NCI-H187 (cell line): ENCODE data around the gene DEFB119.
"Not testable (repeated sequence)": the region's sequence is repeated elsewhere in the genome, so short reads cannot be mapped to it uniquely, and the experiment has no call there.

Experiments
- DNase-seq, 2 experiments: peaks; one replicate each; lab custom pipeline; 2025; lab: John Stamatoyannopoulos, UW

The DEFB119 gene, protein sequence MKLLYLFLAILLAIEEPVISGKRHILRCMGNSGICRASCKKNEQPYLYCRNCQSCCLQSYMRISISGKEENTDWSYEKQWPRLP

DNA sequence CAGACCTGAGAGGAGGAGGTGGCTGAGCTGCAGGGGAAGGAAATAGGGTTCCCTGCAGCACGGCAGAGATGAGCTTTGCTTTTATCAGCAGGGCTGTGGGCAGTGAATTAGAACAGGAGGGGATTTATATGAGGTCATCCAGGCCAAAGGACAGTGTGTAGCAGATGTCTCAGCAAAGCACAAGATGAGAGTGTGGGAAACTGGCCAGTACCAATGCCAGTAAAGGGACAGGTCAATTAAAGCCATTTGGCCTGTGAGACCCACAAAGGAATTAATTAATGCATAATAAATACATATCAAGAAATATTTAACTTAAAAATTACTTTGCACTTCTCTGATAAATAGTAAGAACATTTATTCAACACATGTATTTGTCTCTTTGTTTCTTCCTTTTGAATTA, at the start of gene DEFB119:
TSS of gene DEFB119 (minus strand) at position 101 of the 400 bp plus-strand sequence. CDS start 107 bp downstream, outside the sequence.
- DNase-seq, result no peak

DNA sequence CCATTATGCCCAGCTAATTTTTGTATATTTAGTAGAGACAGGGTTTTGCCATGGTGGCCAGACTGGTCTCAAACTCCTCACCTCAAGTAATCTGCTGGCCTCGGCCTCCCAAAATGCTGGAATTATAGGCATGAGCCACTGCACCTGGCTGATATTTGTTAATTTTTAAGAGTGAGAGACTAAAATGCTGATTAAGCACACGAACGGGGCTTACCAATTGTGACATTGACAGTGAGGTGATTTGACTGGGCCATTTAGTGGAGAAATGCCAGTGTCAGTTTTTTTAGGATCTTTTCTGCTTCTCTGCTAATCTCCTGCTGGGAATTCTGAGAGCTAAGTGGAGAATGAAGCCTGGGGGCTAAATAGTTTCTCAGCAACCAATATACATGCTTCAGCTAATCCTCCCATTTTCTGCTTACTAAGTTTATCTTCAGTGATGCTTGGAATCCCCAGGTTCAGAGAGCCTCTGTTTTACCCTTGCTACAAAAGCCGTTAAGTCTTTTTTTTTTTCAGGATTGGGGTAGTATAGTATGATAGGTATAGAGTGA, 40.3 kb upstream of the DEFB119 start:
- DNase-seq, result no peak

DNA sequence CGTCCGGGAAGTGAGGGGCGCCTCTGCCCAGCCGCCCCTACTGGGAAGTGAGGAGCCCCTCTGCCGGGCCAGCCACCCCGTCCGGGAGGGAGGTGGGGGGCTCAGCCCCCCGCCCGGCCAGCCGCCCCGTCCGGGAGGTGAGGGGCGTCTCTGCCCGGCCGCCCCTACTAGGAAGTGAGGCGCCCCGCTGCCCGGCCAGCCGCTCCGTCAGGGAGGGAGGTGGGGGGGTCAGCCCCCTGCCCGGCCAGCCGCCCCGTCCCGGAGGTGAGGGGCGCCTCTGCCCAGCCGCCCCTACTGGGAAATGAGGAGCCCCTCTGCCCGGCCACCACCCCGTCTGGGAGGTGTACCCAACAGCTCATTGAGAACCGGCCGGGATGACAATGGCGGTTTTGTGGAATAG, 37.2 kb upstream of the DEFB119 start:
- DNase-seq, result not testable (repeated sequence)

DNA sequence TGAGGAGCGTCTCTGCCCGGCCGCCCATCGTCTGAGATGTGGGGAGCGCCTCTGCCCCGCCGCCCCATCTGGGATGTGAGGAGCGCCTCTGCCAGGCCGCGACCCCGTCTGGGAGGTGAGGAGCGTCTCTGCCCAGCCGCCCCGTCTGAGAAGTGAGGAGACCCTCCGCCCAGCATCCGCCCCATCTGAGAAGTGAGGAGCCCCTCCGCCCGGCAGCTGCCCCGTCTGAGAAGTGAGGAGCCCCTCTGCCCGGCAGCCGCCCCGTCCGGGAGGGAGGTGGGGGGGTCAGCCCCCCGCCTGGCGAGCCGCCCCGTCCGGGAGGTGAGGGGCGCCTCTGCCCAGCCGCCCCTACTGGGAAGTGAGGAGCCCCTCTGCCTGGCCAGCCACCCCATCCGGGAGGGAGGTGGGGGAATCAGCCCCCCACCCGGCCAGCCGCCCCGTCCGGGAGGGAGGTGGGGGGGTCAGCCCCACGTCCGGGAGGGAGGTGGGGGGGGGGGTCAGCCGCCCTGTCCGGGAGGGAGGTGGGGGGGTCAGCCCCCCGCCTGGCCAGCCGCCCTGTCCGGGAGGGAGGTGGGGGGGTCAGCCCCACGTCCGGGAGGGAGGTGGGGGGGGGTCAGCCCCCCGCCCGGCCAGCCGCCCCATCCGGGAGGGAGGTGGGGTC, 36.6 kb upstream of the DEFB119 start:
- DNase-seq, result not testable (repeated sequence)

DNA sequence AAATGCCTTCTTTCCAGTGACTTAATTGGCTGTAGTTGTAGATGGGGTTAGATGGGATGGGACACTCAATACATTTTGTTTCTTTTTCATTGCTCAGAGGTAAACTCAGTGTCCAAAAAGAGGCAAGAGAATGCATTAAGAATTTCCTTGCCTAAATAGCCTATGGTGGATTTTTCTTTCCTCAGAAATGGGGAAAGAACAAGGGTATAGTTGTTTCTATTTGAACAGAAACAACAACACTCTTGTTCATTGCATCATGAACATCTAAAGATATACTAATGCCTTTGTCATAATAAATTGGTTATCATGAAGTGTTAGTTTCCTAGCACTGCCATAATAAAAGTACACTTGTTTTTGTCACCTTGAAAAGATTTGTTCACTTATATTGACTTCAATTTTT, 35.4 kb upstream of the DEFB119 start:
- no peak for DNase-seq

DNA sequence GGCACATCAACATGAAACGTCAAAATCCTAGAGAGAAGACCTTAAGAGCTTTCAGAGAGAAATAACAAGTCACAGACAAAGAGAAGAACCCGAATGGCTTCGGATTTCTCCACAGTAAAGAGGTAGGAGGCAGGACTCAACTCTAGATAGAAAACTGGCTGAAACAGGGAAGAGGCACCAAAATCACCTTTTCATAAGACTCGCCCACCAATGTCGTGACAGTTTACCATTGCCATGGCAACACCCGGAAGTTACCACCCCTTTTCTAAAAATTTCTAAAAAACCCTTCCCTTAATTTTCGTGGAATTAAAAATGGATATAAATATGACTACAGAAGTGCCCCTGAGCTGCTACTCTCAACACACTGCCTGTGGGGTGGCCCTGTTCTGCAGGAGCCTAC, 27.9 kb upstream of the DEFB119 start:
- DNase-seq, result no peak

DNA sequence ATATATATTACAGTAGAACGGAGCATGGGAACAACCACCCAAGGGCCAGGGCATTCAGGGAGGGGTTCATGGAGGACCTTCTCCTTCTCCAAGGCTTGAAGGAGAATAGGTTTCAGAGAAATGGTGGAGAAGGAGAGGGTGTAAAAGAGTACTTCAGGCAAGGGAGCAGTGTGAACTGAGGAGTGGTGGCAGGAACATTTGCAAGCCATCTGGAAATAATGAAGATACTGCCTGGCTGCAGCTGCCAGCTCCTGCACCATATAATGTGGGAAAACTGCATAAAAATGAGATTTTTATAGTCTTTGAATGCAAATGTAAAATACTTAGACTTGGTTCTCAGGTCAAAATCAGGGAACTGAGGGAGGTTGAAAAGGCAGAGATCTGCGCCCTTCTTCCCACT, 25.3 kb upstream of the DEFB119 start:
- DNase-seq, result no peak

DNA sequence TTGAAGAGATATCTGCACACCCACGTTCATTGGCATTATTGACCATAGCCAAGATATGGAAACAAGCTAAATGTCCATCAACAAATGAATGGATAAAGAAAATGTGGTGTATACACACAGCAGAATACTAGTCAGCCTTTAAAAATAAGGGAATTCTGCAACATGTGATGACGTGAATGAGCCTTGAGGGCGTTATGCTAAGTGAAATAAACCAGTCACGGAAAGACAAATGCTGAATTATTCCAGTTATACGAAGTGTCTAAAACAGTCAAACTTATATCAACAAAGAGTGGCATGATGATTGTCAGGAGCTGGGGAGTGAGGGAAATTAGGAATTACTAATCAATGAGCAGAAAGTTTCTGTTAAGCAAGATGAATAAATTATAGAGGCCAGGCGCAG, 24.0 kb upstream of the DEFB119 start:
- no peak for DNase-seq

DNA sequence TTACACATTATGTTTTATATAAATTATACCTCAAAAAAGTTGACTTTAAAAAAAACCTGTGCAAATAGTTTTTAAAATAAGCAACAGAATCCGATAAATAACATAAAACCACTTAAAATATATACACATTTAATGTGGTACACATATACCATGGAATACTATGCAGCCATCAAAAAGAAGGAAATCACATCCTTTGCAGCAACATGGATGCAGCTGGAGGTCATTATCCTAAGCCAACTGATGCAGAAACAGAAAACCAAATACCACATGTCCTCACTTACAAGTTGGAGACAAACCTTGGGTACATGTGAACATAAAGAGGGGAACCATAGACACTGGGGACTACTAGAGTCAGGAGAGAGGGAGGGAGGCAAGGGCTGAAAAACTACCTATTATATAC, 19.6 kb upstream of the DEFB119 start:
- no peak for DNase-seq

DNA sequence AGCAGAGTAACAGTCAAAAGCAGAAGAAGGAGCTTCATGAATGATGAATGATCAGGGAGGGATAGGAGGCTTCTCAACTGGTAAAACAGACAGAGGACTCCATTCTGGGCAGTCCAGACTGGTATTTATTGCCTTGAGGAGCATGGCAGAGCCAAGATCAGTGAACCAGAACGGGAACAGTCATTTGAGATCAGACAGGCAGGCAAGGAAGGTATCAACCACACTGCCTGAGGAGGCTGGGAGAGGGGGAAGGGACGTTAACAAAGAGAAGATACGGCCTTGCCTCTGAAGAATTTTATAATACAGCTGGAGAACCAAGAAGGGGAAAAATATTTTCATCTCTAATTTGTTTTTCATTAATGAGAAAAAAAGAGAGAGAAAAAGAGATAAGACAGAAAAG, 15.7 kb upstream of the DEFB119 start, which contains the start of gene DEFB121:
TSS of gene DEFB121 (minus strand) at position 101 of the 400 bp plus-strand sequence. CDS start at position 38, 63 bp downstream.
- no peak for DNase-seq

DNA sequence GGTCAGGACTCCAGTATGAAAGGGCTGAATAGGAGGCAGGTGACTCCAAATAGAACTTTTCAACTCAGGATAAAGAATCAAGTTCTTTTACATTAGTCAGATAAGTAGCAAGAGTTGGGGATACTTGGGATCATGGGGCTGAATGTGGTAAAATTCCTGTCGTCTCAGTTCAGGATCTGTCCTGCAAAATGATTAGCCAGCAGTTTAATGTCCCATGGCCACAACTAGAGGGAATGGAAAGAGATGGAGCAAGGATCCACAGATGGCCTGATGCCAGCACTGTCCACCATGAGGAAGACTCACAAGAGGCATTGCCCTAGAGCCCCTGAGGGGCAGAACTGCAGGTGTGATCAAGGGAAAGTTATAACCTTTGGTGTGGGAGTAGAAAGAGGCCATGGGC, 13.5 kb upstream of the DEFB119 start:
- DNase-seq, result no peak

DNA sequence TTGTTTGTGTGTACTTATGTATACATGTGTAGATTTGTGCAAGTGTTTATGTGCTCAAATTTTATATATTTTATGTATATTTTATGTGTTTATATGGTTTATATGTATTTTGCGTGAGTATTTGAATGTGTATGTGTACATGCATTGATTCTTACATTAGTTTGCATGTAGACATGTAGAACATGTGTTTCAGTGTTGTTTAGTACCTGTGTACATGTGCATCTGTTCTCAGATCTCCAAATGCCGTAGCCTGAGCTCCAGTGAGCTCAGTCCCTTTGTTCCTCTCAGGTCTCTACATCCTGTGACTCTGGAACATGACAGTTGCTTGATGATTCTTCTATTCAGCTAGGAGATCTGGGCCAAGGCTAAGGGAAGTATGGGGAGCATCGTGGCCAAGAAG, 4.5 kb upstream of the DEFB119 start:
- no peak for DNase-seq

DNA sequence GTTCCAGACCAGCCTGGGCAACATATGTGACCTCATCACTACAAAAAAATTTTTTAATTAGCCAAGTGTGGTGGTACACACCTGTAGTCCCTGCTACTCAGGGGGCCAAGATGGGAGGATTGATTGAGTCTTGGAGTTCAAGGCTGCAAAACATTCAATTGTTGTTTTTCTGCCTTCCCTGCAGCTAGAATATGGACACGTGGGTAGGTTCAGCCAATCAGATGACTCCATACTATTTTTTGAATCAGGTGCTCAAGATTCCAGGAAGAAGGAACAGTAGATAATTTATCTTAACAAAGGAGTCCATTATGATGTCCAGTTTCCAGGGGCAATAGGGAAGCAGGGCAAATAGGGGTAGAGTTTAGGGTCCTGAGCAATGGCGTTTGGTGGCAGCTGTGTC, 2.4 kb upstream of the DEFB119 start:
- no peak for DNase-seq

DNA sequence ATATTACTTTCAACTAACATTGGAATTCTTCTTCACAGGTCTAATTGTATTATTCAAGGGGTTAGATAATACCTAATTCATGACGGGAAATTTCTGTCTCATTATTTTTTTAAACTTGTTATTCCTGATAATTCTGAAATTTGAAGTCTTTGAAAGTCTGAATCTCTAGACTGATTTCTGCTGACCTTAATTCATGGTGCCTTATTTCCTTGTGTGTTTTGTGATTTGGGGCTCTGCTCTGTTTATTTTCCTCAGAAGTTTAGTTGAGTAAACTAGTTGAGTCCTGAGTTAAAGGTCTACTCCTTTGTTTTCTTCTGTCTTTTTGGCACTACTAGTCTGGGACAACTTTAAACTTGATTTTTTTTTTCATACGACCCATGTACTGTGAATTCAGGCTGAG, 16.0 kb downstream of the DEFB119 start:
- DNase-seq, result no peak

DNA sequence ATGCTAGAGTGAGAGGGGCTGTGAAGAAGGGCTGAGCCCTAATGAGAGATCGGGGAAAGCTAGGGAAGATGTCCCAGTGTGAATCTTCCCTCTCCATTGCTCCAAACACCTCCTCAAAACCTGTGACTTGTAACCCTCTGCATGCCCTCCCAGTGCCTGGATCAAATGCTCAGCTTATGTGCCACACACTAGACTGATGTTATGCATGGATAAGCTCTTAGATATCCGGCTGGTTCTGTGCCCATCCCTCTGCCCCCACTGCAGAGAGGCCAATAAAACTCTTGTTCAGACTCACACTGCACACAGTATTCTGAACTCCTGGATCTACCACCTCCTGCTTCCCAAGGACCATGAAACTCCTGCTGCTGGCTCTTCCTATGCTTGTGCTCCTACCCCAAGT, 22.1 kb downstream of the DEFB119 start, which contains the start of gene DEFB118:
TSS of gene DEFB118 (plus strand) at position 301 of the 400 bp plus-strand sequence. CDS start at position 351, 50 bp downstream.
- DNase-seq, result no peak

DNA sequence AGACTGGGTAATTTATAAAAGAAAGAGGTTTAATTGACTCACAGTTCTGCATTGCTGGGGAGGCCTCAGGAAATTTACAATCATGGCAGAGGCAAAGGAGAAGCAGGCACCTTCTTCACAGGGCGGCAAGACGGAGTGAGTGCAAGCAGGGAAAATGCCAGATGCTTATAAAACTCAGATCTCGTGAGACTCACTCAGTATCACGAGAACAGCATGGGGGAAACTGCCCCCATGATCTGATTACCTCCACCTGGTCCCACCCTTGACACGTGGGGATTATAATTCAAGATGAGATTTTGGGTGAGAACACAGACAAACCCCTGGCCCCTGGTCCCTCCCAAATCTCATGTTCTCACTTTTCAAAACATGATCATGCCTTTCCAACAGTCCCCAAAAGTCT, 26.1 kb downstream of the DEFB119 start:
- DNase-seq, result not testable (repeated sequence)

DNA sequence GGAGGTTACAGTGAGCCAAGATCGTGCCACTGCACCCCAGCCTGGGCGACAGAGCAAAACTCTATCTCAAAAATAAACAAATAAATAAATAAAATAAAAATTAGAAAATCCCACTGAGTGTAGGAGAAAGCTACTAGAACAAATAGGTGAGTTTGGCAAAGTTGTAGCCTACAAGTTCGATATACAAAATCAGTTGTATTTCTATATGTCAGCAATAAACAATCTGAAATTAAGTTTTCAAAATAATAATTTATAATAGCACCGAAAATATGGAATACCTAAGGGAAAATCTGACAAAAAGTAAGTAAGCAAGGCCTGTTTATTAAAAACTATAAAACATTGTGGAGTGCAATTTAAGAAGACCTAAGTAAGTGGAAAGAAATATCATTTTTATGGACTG, 27.1 kb downstream of the DEFB119 start:
- no peak for DNase-seq

DNA sequence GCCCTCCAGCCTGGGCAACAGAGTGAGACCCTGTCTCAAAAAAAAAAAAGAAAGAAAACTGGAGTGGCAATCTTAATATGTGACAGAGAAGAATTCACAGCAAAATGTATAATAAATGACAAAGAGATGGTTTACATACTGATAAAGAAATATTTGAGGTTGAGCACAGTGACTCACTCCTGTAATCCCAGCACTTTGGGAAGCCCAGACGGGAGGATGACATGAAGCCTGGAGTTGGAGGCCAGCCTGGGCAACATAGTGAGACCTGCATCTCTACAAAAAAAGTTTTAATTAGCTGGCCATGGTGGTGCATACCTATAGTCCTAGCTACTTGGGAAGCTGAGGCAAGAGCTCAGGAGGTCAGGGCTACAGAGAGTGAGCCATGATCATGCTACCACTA, 34.4 kb downstream of the DEFB119 start:
- no peak for DNase-seq

DNA sequence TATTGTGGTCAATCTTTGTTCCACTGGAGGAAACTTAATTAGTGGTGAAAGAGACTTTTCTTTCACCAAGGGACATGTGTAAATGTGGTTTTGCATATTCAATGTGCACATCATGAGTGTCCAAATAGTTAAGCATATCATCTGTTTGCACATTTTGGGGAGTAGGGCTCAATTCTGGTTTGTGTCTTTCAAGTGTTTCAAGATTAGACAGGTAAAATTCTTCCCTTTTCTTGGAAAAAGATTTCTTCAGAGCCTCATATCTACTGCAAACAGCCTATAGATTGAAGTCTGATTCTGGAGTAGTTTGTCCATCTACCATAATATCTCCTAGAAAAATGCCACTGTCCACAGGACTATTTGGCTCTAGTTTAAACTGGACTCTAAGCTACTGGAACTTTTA, 48.9 kb downstream of the DEFB119 start:
- DNase-seq, result no peak

DNA sequence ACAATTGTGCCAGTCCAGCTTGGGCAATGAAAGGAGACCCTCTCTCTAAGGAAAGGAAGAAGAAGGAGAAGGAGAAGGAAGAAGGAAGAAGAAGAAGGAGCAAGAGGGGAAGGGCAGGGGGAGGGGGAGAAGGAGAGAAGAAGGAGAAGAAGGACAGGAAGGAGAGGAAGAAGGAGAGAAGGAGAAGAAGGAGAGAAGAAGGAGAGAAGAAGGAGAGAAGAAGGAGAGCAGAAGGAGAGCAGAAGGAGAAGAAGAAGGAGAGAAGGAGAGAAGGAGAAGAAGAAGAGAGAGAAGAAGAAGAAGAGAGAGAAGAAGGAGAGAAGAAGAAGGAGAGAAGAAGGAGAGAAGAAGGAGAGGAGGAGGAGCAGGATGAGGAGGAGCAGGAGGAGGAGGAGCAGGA, 59.5 kb downstream of the DEFB119 start:
- DNase-seq, result no peak
